Gastrocnemius medialis (tissue), 4 donors: Measurements from ENCODE around the gene GJE1.

ENCODE experiments used
- POLR2A ChIP-seq, 2 donors: fragments of 450-650 bp; IDR thresholded peaks; one replicate each; pipeline ENCODE4 v1.6.1; 2017; ENCODE audit warnings: antibody characterized with exemption in 2 of 2, mild to moderate bottlenecking in 2 of 2, moderate library complexity in 2 of 2
- TF ChIP-seq, protein P1 (sequence below), 5 experiments: fragments of 450-650 bp in 3 of 5; fragments of 200-600 bp in 2 of 5; sonication (generic) in 2 of 5; IDR thresholded peaks in 4 of 5; conservative IDR thresholded peaks in 1 of 5; 1 replicate in 4 of 5; 2 replicates in 1 of 5; pipeline ENCODE4 v1.5.1; 2016 to 2019; ENCODE audit warnings: antibody characterized with exemption in 5 of 5, mild to moderate bottlenecking in 3 of 5, moderate library complexity in 3 of 5

DNA sequence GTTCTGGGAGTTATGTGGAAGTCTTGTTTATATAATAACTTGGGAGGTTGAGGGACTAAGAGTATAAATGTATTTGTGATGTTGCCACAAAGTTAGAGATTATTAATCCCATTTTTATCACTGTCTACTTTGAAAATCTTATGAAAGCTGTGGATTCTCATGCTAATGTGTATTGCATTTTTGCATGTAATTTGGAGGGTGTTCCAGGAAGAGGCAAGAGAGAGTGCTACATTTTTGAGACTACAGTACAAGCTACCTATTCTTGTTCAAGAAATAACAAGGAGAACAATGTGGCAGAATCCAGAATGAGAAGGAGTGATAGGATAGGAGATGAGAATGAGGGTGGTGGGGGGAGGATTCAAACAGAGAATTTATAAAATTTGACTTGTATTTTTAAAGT is 49.3 kb downstream of the GJE1 start:
- TF ChIP-seq, protein P1, sequence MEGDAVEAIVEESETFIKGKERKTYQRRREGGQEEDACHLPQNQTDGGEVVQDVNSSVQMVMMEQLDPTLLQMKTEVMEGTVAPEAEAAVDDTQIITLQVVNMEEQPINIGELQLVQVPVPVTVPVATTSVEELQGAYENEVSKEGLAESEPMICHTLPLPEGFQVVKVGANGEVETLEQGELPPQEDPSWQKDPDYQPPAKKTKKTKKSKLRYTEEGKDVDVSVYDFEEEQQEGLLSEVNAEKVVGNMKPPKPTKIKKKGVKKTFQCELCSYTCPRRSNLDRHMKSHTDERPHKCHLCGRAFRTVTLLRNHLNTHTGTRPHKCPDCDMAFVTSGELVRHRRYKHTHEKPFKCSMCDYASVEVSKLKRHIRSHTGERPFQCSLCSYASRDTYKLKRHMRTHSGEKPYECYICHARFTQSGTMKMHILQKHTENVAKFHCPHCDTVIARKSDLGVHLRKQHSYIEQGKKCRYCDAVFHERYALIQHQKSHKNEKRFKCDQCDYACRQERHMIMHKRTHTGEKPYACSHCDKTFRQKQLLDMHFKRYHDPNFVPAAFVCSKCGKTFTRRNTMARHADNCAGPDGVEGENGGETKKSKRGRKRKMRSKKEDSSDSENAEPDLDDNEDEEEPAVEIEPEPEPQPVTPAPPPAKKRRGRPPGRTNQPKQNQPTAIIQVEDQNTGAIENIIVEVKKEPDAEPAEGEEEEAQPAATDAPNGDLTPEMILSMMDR (IDR thresholded peaks at IDR 0.05 in 4 of 5, conservative IDR thresholded peaks at IDR 0.05 in 1 of 5): no peak
- no peak for TF ChIP-seq POLR2A (IDR thresholded peaks at IDR 0.05)
